Suprapubic skin (tissue), 4 donors: Measurements from ENCODE around the gene MCEE. TPM values are rescaled to one million over a fixed set of nuclear protein-coding genes. Genes with fewer than 3 reads are reported as not detected.
A peak's percentile ranks its signal among the peaks of the same experiment; 100 is the strongest.

Experiments
- DNase-seq, 2 donors: peaks; one replicate each; pipeline ENCODE4 v3.0.0-alpha.2; 2019; ENCODE audit warnings: low spot score in 2 of 2
- H3K27ac ChIP-seq: fragments of 200-600 bp; sonication (generic); one replicate; pipeline ENCODE4 v1.5.1; 2019
- H3K27me3 ChIP-seq: fragments of 200-600 bp; sonication (generic); one replicate; pipeline ENCODE4 v1.5.1; 2019
- H3K36me3 ChIP-seq: fragments of 200-600 bp; sonication (generic); one replicate; pipeline ENCODE4 v1.5.1; 2019
- H3K4me1 ChIP-seq: fragments of 200-600 bp; sonication (generic); one replicate; pipeline ENCODE4 v1.5.1; 2019
- H3K4me3 ChIP-seq: fragments of 200-600 bp; sonication (generic); one replicate; pipeline ENCODE4 v1.5.1; 2019; ENCODE audit warnings: mild to moderate bottlenecking
- H3K9me3 ChIP-seq: fragments of 200-600 bp; sonication (generic); one replicate; pipeline ENCODE4 v1.5.1; 2019
- CTCF ChIP-seq, 2 donors: fragments of 200-600 bp in 1 of 2; fragments of 450-650 bp in 1 of 2; sonication (generic) in 1 of 2; IDR thresholded peaks; one replicate each; pipeline ENCODE4 v1.5.1; 2016 to 2019; ENCODE audit warnings: antibody characterized with exemption in 2 of 2, mild to moderate bottlenecking in 1 of 2, moderate library complexity in 1 of 2
- EP300 ChIP-seq: sonication (generic); formaldehyde crosslinking; IDR thresholded peaks from one replicate; pipeline ENCODE4 v1.6.1; 2017; ENCODE audit warnings: antibody characterized with exemption
- POLR2A ChIP-seq, 2 donors: fragments of 450-650 bp; IDR thresholded peaks; one replicate each; pipeline ENCODE4 v1.6.1; 2017; ENCODE audit warnings: antibody characterized with exemption in 2 of 2, mild to moderate bottlenecking in 2 of 2, moderate library complexity in 2 of 2
- POLR2AphosphoS5 ChIP-seq, 3 donors: sonication (generic); formaldehyde crosslinking; IDR thresholded peaks; one replicate each; pipeline ENCODE4 v1.6.1; 2017; ENCODE audit warnings: antibody characterized with exemption in 3 of 3
- WGBS: methylation state at CpG from one replicate; pipeline ENCODE4 v1.1.5; 2018; 5-methylcytosine and 5-hydroxymethylcytosine counted together
- total RNA-seq, 4 donors: library from RNA; depleted of rRNA; stranded (reverse); fragments of >200 nt; gene quantifications; one replicate each; pipeline ENCODE4 v1.1.0, GENCODE V29; 2016

MCEE gene
- total RNA-seq, 4 donors from 2014 or later, result 20.9 to 45.8 (median 25.5) TPM

GRCh38 chr2:71066856-71067255 lies 63.2 kb downstream of the MCEE start:
- Histone ChIP-seq H3K36me3 (no peaks in the 10 kb centered on the region), H3K4me3 (no peak overlapping the region), H3K27me3 (no peaks in the 10 kb centered on the region), H3K27ac (peak overlapping the region; percentile 83), H3K9me3 (no peaks in the 10 kb centered on the region), H3K4me1 (peaks cover 73% of the 10 kb centered on the region)
- no peak for TF ChIP-seq EP300
- TF ChIP-seq POLR2AphosphoS5 (IDR thresholded peaks at IDR 0.05), result no peak
- TF ChIP-seq POLR2A (IDR thresholded peaks at IDR 0.05), result no peak
- no peak for TF ChIP-seq CTCF (IDR thresholded peaks at IDR 0.05)
- DNase-seq, result no peak
- WGBS, result 58% methylated on average over 3 of the region's 3 CpGs

- peak overlapping the region; percentile 72 for H3K27ac ChIP-seq
Observed at GRCh38 chr2:71064754-71065621, 65.0 kb downstream of the MCEE start.

GRCh38 chr2:71064110-71064611 lies 65.9 kb downstream of the MCEE start:
- peak overlapping the region; percentile 72 for H3K27ac ChIP-seq
- TF ChIP-seq EP300, result no peak
- peak in 1 of 3 donors; percentile 39 for TF ChIP-seq POLR2AphosphoS5 (IDR thresholded peaks at IDR 0.05)
- 45% methylated on average over 9 of the region's 9 CpGs for WGBS

More at GRCh38 chr2:71064754-71065621, 65.0 kb downstream of the MCEE start:
- Histone ChIP-seq H3K9me3 (no peaks in the 10 kb centered on the region), H3K27me3 (no peaks in the 10 kb centered on the region), H3K4me3 (no peak overlapping the region), H3K4me1 (peaks cover 68% of the 10 kb centered on the region), H3K36me3 (no peaks in the 10 kb centered on the region)
- TF ChIP-seq EP300, result no peak
- no peak for TF ChIP-seq CTCF (IDR thresholded peaks at IDR 0.05)
- peak in 1 of 3 donors; percentile 74 for TF ChIP-seq POLR2AphosphoS5 (IDR thresholded peaks at IDR 0.05)
- no peak for TF ChIP-seq POLR2A (IDR thresholded peaks at IDR 0.05)
- DNase-seq, result no peak
- WGBS, result 66% methylated on average over 7 of the region's 7 CpGs

GRCh38 chr2:71063216-71063615 lies 66.8 kb downstream of the MCEE start:
- TF ChIP-seq POLR2AphosphoS5 (IDR thresholded peaks at IDR 0.05) (no peak), POLR2A (IDR thresholded peaks at IDR 0.05) (no peak), CTCF (IDR thresholded peaks at IDR 0.05) (no peak), EP300 (no peak)
- no peaks in the 10 kb centered on the region for H3K27me3 ChIP-seq
- no peaks in the 10 kb centered on the region for H3K9me3 ChIP-seq
- WGBS, result 40% methylated on average over 1 of the region's 1 CpG
- H3K4me1 ChIP-seq, result peaks cover 55% of the 10 kb centered on the region
- no peak overlapping the region for H3K4me3 ChIP-seq
- H3K36me3 ChIP-seq, result no peaks in the 10 kb centered on the region
- DNase-seq, result no peak
- peak overlapping the region; percentile 55 for H3K27ac ChIP-seq

More at GRCh38 chr2:71064110-71064611, 65.9 kb downstream of the MCEE start:
- H3K27me3 ChIP-seq, result no peaks in the 10 kb centered on the region
- DNase-seq, result no peak
- no peaks in the 10 kb centered on the region for H3K36me3 ChIP-seq
- peaks cover 59% of the 10 kb centered on the region for H3K4me1 ChIP-seq
- no peaks in the 10 kb centered on the region for H3K9me3 ChIP-seq
- no peak overlapping the region for H3K4me3 ChIP-seq

- Histone ChIP-seq H3K9me3 (no peaks in the 10 kb centered on the region), H3K27ac (no peak overlapping the region), H3K4me3 (no peak overlapping the region), H3K36me3 (no peaks in the 10 kb centered on the region), H3K27me3 (no peaks in the 10 kb centered on the region), H3K4me1 (peaks cover 40% of the 10 kb centered on the region)
- no peak for DNase-seq
- no peak for TF ChIP-seq POLR2A (IDR thresholded peaks at IDR 0.05)
- WGBS, result 13% methylated on average over 3 of the region's 3 CpGs
Observed at GRCh38 chr2:71060871-71061270, 69.2 kb downstream of the MCEE start.

GRCh38 chr2:71060211-71060610 lies 69.8 kb downstream of the MCEE start:
- no peaks in the 10 kb centered on the region for H3K27me3 ChIP-seq
- no peaks in the 10 kb centered on the region for H3K36me3 ChIP-seq
- no peaks in the 10 kb centered on the region for H3K9me3 ChIP-seq
- WGBS, result 90% methylated on average over 2 of the region's 2 CpGs
- no peak overlapping the region for H3K4me3 ChIP-seq
- TF ChIP-seq POLR2A (IDR thresholded peaks at IDR 0.05), result no peak
- TF ChIP-seq EP300, result no peak
- TF ChIP-seq CTCF (IDR thresholded peaks at IDR 0.05), result no peak
- TF ChIP-seq POLR2AphosphoS5 (IDR thresholded peaks at IDR 0.05), result no peak
- no peak for DNase-seq
- no peak overlapping the region for H3K27ac ChIP-seq
- peaks cover 38% of the 10 kb centered on the region for H3K4me1 ChIP-seq
